Tibial nerve (tissue), 4 donors: ENCODE results near the gene MAP2. TPM values are rescaled to one million over a fixed set of nuclear protein-coding genes. Genes with fewer than 3 reads are reported as not detected.

ENCODE experiments used
- DNase-seq, 2 donors: peaks; one replicate each; pipeline ENCODE4 v3.0.0-alpha.2; 2019; ENCODE audit warnings: low spot score in 2 of 2
- H3K27ac ChIP-seq, 4 donors: fragments of 200-600 bp; sonication (generic) in 3 of 4; one replicate each; pipeline ENCODE4 v1.5.1; 2017 to 2019; ENCODE audit warnings: mild to moderate bottlenecking in 1 of 4
- H3K27me3 ChIP-seq, 2 donors: fragments of 200-600 bp; sonication (generic) in 1 of 2; one replicate each; pipeline versions ENCODE4 v1.5.1 to v1.6.0; 2017 to 2019
- H3K36me3 ChIP-seq, 3 donors: fragments of 200-600 bp; sonication (generic); one replicate each; pipeline ENCODE4 v1.5.1; 2018 to 2019
- H3K4me1 ChIP-seq, 4 donors: fragments of 200-600 bp; sonication (generic) in 3 of 4; one replicate each; pipeline ENCODE4 v1.5.1; 2017 to 2019
- H3K4me3 ChIP-seq, 4 donors: fragments of 200-600 bp; sonication (generic) in 3 of 4; one replicate each; pipeline ENCODE4 v1.5.1; 2017 to 2019; ENCODE audit warnings: mild to moderate bottlenecking in 1 of 4, moderate library complexity in 1 of 4
- H3K9me3 ChIP-seq, 4 donors: fragments of 200-600 bp; sonication (generic) in 3 of 4; one replicate each; pipeline ENCODE4 v1.5.1; 2017 to 2019
- EP300 ChIP-seq, 2 donors: sonication (generic); formaldehyde crosslinking; IDR thresholded peaks; one replicate each; pipeline ENCODE4 v1.6.1; 2017; ENCODE audit warnings: antibody characterized with exemption in 2 of 2, mild to moderate bottlenecking in 1 of 2
- POLR2A ChIP-seq, 2 donors: fragments of 450-650 bp; IDR thresholded peaks; one replicate each; pipeline ENCODE4 v1.6.1; 2017; ENCODE audit warnings: antibody characterized with exemption in 2 of 2, mild to moderate bottlenecking in 2 of 2, moderate library complexity in 2 of 2
- WGBS, 2 donors: methylation state at CpG; one replicate each; pipeline ENCODE4 v1.1.5; 2018; 5-methylcytosine and 5-hydroxymethylcytosine counted together
- total RNA-seq, 4 donors: library from RNA; depleted of rRNA; stranded (reverse); fragments of >200 nt; gene quantifications; one replicate each; pipeline ENCODE4 v1.1.0, GENCODE V29; 2016
- TF ChIP-seq, protein P1 (sequence below), 5 experiments: fragments of 200-600 bp in 3 of 5; fragments of 450-650 bp in 2 of 5; sonication (generic) in 3 of 5; IDR thresholded peaks; one replicate each; pipeline ENCODE4 v1.5.1; 2016 to 2019; ENCODE audit warnings: antibody characterized with exemption in 5 of 5, mild to moderate bottlenecking in 3 of 5, moderate library complexity in 2 of 5

MAP2 gene
- total RNA-seq, 4 donors from 2014 or later = 14.7 to 31.7 (median 21.3) TPM

DNA sequence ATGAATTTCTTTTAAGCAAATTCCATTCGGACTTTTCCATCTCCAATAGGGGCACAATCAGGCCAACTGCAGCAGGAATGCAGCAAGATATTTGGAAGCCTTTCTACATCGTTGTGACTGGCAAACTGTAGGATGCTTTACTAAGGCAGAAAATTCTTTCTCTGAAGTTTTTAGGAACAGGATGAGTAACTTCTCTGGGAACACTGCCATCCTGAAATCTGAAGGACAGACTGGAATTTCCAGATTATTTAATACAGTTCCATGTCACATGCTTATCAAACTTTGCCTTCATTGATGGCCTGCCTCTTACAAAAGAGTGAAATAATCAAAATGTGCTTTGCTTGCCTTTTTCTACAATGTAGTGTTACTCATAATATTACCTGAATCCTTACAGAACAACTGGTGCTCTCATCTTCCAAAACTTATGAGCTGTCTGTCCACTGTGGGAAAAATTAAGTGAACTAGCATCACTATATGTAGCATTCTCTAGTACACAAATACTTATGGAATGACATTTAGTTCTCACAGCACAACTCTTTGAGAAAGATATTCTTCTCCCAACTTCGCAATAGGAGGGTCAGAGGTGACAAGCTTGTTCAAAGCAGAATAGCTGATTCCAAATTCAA, 32.0 kb upstream of the MAP2 start:
- H3K27me3 ChIP-seq = no peaks in the 10 kb centered on the region
- WGBS, 2 donors = 36 to 40% methylated on average over 3 of the region's 3 CpGs
- DNase-seq = no peak
- peaks cover 0 to 10% (median 0%) of the 10 kb centered on the region in 4 donors for H3K4me1 ChIP-seq
- no peak overlapping the region for H3K27ac ChIP-seq
- TF ChIP-seq POLR2A (IDR thresholded peaks at IDR 0.05) (no peak), EP300 (IDR thresholded peaks at IDR 0.05) (no peak)
- TF ChIP-seq, protein P1, sequence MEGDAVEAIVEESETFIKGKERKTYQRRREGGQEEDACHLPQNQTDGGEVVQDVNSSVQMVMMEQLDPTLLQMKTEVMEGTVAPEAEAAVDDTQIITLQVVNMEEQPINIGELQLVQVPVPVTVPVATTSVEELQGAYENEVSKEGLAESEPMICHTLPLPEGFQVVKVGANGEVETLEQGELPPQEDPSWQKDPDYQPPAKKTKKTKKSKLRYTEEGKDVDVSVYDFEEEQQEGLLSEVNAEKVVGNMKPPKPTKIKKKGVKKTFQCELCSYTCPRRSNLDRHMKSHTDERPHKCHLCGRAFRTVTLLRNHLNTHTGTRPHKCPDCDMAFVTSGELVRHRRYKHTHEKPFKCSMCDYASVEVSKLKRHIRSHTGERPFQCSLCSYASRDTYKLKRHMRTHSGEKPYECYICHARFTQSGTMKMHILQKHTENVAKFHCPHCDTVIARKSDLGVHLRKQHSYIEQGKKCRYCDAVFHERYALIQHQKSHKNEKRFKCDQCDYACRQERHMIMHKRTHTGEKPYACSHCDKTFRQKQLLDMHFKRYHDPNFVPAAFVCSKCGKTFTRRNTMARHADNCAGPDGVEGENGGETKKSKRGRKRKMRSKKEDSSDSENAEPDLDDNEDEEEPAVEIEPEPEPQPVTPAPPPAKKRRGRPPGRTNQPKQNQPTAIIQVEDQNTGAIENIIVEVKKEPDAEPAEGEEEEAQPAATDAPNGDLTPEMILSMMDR (IDR thresholded peaks at IDR 0.05) = no peak
- no peaks in the 10 kb centered on the region for H3K36me3 ChIP-seq
- no peaks in the 10 kb centered on the region for H3K9me3 ChIP-seq
- H3K4me3 ChIP-seq = no peak overlapping the region

DNA sequence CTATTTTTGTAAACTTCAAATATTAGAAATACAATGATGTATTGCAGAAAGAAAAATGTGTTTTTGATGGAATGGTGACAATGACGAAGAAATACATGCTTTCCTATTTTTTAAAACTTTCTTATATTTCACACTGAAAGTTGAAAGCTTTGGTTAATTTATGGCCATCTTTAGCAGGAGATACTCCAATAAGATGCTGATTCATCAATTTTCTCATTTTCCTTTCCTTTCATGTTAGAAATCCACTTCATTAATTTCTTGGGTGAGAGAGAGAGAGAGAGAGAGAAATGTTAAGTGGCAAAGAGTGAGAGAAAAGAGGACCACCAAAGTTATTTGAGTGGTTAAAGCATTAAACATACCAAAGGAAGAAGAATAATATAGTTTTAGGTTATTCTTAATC, 28.6 kb upstream of the MAP2 start:
- H3K27ac ChIP-seq = no peak overlapping the region
- no peak for DNase-seq
- TF ChIP-seq POLR2A (IDR thresholded peaks at IDR 0.05) = no peak
- no peak for TF ChIP-seq EP300 (IDR thresholded peaks at IDR 0.05)
- TF ChIP-seq, protein P1 (IDR thresholded peaks at IDR 0.05) = no peak
- H3K36me3 ChIP-seq = no peaks in the 10 kb centered on the region
- H3K4me3 ChIP-seq = no peak overlapping the region
- H3K9me3 ChIP-seq = no peaks in the 10 kb centered on the region
- 81 to 93% methylated on average over 1 of the region's 1 CpG for WGBS, 2 donors
- no peaks in the 10 kb centered on the region for H3K27me3 ChIP-seq
- H3K4me1 ChIP-seq = peaks cover 0 to 10% (median 0%) of the 10 kb centered on the region in 4 donors

GRCh38 chr2:209395652-209396051, 28.2 kb upstream of the MAP2 start:
- no peak overlapping the region for H3K27ac ChIP-seq
- TF ChIP-seq, protein P1 (IDR thresholded peaks at IDR 0.05) = no peak
- no peak for TF ChIP-seq EP300 (IDR thresholded peaks at IDR 0.05)
- no peak for TF ChIP-seq POLR2A (IDR thresholded peaks at IDR 0.05)
- peaks cover 0 to 10% (median 0%) of the 10 kb centered on the region in 4 donors for H3K4me1 ChIP-seq
- no peaks in the 10 kb centered on the region for H3K36me3 ChIP-seq
- H3K27me3 ChIP-seq = no peaks in the 10 kb centered on the region
- no peak overlapping the region for H3K4me3 ChIP-seq
- no peaks in the 10 kb centered on the region for H3K9me3 ChIP-seq
- no peak for DNase-seq

- Histone ChIP-seq H3K9me3 (no peaks in the 10 kb centered on the region), H3K27ac (no peak overlapping the region), H3K4me3 (no peak overlapping the region), H3K27me3 (no peaks in the 10 kb centered on the region), H3K4me1 (no peaks in the 10 kb centered on the region), H3K36me3 (no peaks in the 10 kb centered on the region)
- DNase-seq = no peak
- no peak for TF ChIP-seq EP300 (IDR thresholded peaks at IDR 0.05)
- no peak for TF ChIP-seq POLR2A (IDR thresholded peaks at IDR 0.05)
- TF ChIP-seq, protein P1 (IDR thresholded peaks at IDR 0.05) = no peak
- WGBS, 2 donors = 56 to 59% methylated on average over 2 of the region's 2 CpGs
These were observed 25.4 kb upstream of the MAP2 start for GRCh38 chr2:209398463-209398862.

DNA sequence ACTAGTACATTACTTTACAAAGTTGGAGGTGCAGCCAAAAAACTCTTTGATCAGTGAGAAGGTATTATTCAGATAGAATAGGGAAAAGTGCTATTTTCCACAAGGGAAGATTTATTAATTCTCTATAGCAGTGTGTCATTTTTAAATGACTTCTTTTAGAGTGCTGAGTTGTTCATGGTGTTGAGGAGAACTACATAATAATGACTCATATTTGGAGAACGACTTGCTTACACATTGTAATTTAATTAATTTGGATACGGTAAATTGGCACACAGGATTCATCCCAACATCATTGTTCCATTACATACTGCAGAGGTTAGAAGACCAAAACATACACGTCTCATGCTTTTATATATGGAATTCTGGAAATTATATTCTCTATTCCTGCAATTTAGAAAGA, 22.1 kb upstream of the MAP2 start:
- H3K4me3 ChIP-seq = no peak overlapping the region
- no peaks in the 10 kb centered on the region for H3K4me1 ChIP-seq
- H3K9me3 ChIP-seq = no peaks in the 10 kb centered on the region
- no peaks in the 10 kb centered on the region for H3K27me3 ChIP-seq
- H3K27ac ChIP-seq = no peak overlapping the region
- no peak for DNase-seq
- no peaks in the 10 kb centered on the region for H3K36me3 ChIP-seq
- no peak for TF ChIP-seq EP300 (IDR thresholded peaks at IDR 0.05)
- TF ChIP-seq POLR2A (IDR thresholded peaks at IDR 0.05) = no peak
- TF ChIP-seq, protein P1 (IDR thresholded peaks at IDR 0.05) = no peak
- 52 to 81% methylated on average over 3 of the region's 3 CpGs for WGBS, 2 donors
